GM19043 (cell line): ENCODE results near the gene CD9.
"Not testable (repeated sequence)": the region's sequence is repeated elsewhere in the genome, so short reads cannot be mapped to it uniquely, and the experiment has no call there.

Experiments
- ATAC-seq: cut with Tn5 transposase; IDR thresholded peaks from one replicate; pipeline ENCODE4 v1.9.1; 2021; ENCODE audit warnings: low read depth; ENCODE audit not compliant: unreplicated experiment

Gene CD9

DNA sequence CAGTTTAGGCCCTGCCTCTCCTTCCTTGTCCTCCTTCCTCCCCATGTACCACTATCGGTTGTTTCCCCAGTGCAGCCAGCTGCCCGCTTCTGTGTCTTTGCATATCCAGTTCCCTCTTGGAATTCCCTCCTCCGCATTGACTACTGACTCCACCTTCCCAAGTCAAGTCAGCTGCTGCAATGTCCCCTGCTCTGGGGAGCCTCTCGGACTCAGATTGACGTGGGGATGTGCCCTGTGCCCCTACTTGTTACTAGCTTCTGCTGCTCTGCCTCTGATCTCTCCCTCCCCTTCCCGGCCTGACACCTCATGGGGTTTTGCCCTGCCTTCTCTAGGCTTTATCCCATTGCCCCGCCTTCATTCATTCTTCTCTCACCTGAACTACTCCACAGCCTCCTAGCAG lies 2.1 kb upstream of the CD9 start:
- ATAC-seq: no peak

DNA sequence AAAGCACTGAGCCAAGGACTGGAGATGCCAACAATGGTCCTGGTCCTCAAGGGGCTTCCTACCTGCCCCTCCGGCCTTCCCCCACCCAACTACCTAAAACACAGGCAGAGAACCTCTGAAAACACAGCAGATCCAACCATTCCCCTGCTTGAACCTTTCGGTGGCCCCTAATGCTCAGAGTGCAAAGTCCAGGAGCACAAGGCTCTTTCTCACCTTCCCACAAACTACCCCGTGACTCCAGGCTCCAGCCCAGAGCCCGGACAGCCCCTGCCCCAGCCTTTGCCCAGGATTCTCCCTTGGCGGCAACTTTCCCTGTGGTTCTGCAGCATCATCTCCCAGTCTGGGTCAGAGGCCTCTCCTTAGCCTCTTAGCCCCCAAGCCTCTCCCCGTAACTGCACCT lies 1.6 kb upstream of the CD9 start:
- no peak for ATAC-seq

DNA sequence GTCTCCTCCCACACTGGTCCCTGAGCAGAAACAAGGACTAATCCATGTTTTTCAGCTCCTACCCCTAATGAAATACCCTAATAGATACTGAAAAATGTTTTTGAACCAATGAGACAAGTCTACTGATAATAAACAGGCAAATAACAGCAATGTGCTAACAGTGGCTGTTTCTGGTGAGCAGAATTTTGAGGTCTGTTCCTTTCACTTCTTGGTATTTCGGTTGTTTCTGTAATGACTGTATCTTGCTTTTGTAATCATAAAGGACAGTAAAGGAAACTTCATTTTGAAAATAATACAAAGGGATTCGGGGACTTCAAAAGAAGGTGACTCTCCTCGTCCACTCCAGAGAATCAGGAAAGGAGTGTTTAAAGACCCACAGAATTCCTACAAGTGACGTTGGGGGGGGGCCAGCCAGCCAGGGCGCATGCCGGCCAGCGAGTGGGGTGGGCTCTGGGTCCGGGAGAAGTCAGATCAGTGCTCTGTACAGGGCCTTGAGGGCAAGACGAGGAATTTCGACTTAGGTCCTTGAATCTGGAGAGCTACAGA lies 1.1 kb upstream of the CD9 start:
- ATAC-seq: no peak

DNA sequence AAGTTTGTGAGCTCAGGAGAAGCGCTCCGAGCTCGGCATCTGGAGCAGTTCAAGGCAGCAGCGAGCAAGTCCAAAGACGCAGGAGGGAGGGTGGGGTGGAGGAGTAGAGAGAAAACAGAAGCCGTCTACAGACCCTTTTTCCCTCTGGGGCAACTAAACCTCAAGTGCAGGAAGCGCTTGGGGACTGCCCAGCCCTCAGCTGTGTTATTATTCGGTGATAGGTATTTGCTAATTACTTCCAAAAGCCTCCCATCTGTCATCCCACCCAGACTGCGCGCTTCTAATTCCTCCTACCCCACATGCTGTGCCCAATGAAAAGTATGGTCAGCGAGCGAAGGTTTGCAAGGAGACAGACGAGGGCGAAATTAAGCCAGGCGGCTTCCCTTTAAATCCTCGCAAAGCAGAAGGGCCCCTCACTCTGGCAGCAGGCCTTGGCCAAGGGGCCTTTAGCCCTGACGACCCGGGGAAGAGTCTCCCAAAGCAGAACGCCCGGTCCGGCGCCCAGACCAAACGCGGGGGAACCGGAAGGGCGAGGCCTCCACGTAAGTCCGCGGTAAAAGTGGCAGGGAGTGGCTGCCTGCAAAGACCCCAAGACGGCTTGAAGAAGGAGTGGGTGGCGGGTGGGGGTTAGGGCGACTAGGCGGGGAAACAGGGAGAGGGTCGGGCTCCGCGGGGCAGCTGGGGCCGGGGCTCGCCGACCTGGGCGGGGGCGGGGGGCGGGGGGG lies 507 bp upstream of the CD9 start:
- no peak for ATAC-seq

DNA sequence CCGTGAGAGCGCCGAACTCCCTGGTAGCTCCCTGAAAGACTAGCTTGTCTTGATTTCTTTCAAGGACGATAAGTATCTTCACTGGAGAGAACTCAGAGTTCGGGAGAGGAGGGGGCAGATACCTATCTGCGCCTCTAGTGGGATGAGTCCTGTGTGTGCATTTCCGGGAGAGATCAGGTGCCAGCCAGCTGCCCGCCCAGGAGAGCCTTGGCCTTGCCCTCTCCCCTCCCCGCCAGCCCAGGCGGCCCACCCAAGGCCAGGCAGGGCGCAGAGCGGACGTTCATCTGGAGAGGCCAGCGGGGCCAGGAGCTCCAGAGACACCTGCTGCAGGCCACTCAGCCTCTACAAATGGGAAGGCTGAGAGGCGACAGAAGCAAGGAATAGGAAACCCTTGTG lies 1.0 kb downstream of the CD9 start:
- no peak for ATAC-seq

DNA sequence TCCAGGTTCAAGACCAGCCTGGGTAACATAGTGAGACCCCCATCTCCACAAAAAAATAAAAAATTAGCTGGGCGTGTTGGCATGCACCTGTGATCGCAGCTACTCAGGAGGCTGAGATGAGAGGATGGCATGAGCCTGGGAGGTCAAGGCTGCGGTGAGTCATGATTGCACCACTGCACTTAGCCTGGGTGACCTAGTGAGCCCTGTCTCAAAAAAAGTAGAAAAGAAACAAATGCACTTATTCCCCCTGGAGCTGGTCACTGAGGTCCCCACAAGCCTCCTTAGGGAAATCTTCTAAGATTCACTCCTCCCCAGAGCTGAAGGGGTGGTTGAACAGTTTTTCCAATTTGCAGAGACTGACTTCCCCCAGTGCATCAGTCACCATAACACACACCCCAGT lies 1.6 kb downstream of the CD9 start:
- no peak for ATAC-seq

DNA sequence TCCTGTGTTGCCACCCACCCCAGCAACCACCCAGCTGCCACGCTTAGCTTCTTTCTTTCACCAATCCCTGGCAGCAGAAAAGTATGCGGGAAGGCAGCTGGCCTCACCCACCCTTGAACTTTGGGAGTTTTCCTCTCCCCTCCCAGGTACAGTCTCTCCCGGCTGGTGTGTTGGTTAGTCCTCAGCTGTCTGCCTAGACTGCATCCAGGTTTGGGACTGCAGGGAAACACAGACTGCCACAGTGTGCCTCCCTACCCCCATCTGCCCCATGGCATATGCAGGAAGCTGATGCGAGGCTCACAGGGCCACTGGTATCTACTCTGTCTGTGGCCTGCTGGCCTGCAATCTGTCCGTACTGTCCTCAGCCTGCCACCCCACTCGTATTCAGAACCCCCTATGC lies 2.1 kb downstream of the CD9 start:
- ATAC-seq: no peak

DNA sequence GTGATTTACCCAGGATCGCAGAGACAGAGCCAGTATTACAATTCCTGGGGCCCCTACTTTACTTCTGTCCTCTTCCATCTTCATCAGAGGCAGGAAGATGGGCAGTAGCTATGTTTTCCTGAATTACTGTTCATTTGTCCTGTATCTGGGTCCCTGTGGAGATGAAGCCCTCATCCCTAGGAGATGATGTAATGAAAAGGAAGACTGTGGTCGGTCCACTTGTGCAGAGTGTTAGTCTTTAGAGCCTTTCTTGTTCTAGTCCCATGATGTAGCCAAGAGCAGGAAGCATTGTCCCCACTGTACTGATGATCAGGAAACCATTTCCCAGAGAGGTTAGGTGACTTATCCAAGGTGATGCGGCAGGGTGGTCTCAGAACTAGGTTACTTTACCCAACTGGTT lies 2.6 kb downstream of the CD9 start:
- ATAC-seq: no peak

DNA sequence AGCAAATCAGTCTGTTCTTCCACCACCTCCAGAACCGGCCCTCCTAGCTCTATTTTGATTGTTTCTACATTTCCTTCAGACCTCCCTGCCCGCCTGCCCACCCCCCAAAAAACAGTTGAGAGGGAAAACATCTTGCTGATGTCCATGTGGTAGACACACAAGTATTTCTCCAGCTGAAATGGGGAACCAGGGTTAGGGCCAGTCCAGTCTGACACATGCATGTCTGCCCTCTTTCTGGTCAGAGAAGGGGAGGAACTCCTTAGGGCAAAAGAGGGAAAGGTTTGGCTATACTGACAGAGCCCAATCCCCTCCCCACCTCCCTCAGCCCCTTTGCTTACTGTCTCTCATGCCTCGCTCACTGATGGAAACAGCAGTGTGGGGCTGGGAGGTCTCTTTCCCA lies 3.4 kb downstream of the CD9 start:
- ATAC-seq: no peak

DNA sequence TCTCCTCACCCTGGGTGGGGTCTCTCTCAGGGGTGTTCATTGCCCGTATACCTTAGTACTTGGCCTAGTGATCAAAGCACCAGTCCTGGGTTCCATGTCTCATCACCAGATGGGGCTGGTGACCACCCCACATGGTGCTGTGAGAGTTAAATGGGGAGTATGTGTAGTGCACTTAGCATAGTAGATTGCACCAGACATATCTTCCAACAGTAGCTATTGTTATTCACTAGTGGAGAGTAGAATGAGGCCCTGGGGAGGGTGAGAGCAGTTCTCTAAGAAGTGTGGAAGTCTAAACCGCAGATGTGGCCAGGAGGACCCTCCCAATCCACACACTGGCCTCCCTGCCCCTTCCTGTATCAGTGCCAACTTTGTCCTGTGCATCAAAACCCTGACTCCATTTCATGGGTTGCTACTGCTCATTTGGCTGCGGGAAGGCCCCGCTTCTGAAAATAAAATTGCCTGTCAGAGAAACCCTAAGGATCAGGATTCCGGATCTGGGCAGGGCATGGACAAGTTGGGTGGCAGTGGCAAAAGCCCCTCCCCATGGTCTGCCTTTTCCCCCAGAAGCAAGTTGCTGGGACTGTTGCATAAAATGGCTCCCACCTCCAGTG lies 4.4 kb downstream of the CD9 start:
- no peak for ATAC-seq

DNA sequence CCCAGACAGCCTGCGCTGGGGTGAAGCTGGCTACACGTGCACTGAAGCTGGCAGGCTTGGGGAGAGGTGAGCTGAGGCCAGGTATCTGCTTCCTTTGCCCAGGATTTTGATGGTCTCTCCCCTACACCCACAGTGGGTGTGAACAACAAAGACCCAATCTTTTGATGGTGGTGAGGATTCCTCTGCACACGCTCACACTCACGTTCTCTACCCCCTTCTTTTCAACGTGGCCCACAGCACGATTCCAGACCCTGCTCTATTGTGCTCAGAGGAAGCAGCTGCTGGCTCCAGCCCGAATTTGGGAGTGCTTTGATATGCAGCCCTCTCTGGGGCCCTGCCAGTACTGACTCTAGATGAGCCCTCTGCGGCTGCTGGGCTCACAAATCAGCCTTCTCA lies 4.9 kb downstream of the CD9 start:
- no peak for ATAC-seq

DNA sequence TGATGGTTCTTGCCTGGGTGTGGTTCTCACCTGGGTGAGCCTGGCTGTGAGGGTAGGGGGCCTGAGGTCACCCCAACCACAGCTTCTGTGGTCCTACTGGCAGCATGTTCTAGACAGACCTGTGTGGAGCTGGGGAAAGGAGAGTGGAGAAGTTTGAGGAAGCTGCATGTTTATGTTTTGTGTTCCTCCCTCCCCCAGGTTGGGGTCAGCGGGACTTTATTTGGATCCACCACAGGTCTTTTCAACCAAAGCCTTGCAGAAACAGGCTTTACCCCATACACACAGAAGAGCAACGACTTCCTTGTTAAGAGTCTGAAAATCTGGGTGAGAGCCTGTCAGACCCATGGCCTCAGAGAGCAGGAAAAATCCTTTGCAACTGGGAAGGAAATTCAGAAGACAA lies 5.6 kb downstream of the CD9 start:
- ATAC-seq: no peak

DNA sequence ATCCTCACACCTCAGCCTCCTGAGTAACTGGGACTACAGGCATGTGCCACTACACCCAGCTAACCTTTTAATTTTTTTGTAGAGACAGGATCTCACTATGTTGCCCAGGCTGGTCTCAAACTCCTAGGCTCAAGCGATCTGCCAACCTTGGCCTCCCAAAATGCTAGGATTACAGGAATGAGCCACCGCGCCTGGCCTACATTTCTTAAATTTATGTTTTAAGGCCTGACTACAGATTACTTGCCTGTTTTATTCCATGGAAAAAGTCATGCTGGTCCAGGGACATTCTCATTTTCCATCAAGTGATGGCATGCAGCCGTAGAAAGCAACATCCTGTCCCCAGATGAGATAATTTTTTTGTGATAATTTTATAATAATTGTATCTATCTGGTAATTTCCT lies 6.1 kb downstream of the CD9 start:
- ATAC-seq: no peak

DNA sequence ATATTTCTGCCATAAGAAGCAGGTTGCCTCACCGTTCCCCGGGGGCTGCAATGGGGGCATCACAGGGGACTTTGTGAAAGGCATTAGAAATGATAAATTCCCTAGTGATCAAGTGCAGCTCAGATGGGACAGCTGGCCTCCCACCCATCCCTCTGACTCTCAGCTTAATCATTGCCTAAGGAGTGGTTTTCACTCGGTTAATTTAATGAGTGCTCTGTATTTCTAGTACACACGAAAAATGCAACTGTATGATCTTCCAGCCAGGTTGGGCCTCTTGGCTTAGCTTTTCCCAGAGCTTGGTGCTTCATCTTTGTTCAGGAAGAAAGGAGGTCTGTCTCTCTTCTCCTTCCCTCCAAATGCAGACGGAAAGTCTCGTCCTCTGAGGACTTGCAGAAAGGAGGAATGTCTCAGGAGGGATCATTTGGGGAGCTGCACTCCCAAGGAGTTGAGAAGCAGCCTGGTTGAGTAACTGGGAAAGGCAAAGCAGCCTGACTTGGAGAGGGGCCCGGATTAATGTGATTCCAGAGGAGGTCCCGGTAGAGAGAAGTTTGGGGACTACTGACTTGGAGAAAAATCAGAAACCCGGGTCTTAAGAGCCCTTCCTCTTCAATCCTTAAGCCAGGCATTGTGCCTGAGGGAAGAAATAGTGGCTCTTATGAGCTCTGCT lies 7.2 kb downstream of the CD9 start:
- ATAC-seq: no peak

DNA sequence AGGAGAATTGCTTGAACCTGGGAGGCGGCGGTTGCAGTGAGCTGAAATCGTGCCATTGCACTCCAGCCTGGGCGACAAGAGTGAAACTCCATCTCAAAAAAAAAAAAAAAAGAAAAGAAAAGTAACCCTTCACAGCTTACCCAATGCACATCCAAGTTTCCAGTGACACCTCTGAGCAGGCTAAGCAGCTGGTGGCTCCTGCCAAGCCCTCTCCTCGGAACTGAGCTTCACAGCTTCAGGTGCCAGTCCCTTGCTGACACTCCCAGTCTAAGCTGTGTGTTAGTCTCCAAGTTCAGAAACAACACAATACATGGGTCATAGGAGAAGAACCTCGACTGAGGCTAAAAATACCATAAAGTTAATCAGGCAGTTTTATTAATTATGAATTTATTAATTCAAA lies 7.9 kb downstream of the CD9 start:
- no peak for ATAC-seq

DNA sequence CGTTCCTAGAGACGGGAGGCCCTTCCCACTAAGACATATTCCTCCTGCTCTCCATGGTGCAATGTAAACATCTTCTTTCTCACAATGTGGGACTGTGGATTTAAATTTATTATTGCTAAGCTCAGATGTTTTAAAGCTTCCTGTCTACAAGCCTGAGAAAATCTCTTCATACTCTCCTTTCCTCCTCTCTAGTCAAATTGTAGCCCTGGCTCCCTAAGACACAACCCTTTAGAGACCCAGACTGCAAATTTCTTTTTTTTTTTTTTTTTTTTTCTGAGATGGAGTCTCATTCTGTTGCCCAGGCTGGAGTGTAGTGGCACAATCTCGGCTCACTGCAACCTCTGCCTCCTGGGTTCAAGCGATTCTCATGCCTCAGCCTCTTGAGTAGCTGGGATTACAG lies 9.2 kb downstream of the CD9 start:
- not testable (repeated sequence) for ATAC-seq

DNA sequence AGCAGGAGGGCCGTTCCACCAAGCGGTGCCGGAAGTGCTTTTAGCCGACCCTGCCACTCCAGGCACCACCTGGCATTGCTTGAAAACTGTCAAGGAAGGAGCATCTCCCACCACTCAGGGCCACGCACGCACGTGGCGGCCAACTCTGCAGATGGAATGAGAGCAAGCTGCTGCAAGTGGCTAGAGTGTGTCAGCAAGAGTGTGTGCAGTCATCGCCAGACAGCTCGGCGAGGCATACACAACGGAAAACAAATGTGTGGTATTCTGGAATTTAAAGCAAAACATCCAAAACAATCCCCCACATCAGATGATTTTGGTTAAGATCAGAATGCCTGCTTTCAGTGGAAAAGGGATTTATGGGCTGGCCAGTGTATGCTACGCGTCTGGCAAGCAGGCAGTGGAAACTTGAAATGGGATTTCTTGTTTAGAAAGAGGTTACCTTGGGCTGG lies 11.2 kb downstream of the CD9 start:
- no peak for ATAC-seq

DNA sequence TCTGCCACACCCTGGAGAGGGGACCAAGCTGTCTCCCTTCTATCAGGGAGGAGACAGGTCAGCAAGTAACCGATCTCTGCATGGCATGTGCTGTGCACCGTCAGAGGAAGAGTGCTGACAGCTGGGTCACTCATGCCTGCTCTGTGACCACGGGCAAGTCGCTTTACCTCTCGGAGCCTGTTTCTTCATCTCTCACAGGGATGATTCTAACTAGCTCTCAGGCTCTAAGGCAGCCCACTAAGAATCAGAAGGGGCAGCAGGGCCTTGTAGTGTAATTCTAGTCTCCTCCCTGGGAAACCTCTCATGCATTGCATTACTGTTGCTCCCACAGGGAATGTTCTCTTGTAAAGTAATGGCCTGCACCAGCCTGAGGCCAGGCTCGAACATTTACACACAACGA lies 11.9 kb downstream of the CD9 start:
- ATAC-seq: no peak

DNA sequence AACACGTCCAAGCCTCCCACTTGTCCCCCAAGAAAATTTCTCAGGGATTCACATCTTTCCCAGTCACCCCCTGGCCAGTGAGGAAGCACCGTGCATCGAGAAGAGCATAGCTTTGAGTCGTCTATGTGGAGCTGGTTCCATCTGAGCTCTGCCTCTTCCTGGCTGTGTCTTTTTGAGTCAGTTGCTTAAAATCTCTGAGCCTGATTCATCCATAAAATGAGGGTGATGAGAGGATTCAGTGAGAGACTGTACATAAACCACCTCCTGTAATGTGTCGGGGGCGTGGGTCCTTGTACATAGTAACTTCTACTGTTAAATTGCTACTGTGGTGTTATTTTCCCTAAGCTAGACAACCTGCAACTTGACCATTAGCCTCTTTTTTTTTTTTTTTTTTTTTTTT lies 13.8 kb downstream of the CD9 start:
- no peak for ATAC-seq

DNA sequence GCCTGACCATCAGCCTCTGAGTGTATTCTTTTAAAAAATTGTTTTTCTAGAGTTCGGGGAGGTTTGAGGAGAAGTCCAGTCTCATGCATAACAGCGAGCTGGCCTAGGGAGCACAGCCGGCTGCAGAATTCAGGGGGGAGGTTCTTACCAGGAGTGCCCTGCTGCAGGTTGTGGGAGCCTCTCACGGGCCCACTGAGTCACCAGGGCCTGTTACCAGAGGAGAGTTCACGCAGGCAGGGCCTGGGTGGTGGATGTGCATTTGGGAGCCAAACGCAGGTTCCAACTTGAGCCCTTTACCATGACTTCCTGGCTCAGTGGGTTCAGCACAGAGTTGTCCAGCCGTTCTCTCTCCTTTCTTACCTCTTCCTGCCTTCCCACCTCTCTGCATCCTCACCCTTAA lies 14.4 kb downstream of the CD9 start:
- no peak for ATAC-seq

DNA sequence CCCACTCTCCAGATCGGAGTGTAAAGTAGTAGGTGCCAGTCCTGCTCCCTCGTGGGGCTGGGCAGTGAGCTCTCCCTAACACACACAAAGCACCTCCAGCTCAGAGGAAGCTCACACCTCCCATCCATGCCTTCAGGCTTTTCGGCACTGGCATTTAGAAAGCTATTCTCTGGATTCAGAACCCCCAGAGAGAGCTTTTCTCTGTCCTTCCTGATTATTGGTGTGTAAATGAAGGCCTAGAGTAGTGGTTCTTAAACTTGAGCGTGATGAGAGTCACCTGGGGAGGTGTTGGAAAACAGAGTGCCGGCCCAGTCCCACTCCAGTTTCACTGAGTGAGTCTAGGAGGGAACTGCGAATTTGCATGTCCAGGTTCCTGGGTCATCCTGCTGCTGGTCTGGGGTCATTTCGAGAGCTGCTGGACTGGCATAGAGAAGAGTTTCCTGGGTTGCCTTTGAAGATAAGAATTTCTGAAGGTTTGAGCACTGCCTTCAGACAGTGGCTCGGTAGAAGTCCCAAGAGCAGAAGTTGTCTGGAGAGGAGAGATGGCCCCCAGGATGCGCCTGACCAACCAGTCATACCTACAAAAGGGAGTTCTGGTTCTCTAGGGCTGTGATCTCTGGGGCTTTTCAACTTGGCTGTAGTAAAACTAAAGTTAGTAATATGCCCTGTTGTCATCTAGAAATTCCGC lies 15.1 kb downstream of the CD9 start:
- ATAC-seq: no peak
